HepG2 (cell line): Measurements from ENCODE around the gene AP2A2. TPM values are rescaled to one million over a fixed set of nuclear protein-coding genes. Genes with fewer than 3 reads are reported as not detected.

Experiments
- ATAC-seq: fragments of 200-7000 bp; cut with Tn5 transposase; 3 replicates; pipeline ENCODE4 v1.9.1; 2020; ENCODE audit warnings: mild to moderate bottlenecking, moderate library complexity
- BruUV-seq: library from RNA; stranded (reverse); fragments of 400-500 nt; replicated peaks from 2 replicates; lab custom pipeline; 2021; lab: Mats Ljungman, UMichigan
- CTCF ChIA-PET: fragments of 300-600 bp; formaldehyde crosslinking; extraction: SDS; loops from one replicate; lab custom pipeline; 2021; ENCODE audit warnings: low total read pairs, inconsistent platforms, low intra/inter-chr PET ratio; lab: Yijun Ruan, JAX
- POLR2A ChIA-PET: fragments of 350-600 bp; sonication (Branson Sonifier 250); formaldehyde crosslinking; loops from one replicate; lab custom pipeline; 2020; ENCODE audit warnings: antibody characterized with exemption, inconsistent platforms; lab: Yijun Ruan, JAX
- DNase-seq: peaks from one replicate; pipeline ENCODE4 v3.0.0-alpha.2; 2015; ENCODE audit warnings: low spot score
- FAIRE-seq: peaks from 3 replicates; lab custom pipeline; 2011; peaks lifted over from hg19 to GRCh38; lab: Jason Lieb, UNC
- H2AFZ ChIP-seq: one replicate; pipeline ENCODE4 v1.6.1; 2011; ENCODE audit warnings: low read length, inconsistent platforms
- H3K27ac ChIP-seq: fragments of 300-600 bp; 3 replicates; pipeline ENCODE4 v1.8.0; 2011; ENCODE audit warnings: mixed run types, mild to moderate bottlenecking, mixed read lengths, low read length, inconsistent platforms; ENCODE audit not compliant: insufficient read depth; ENCODE audit errors: extremely low read length
- H3K27me3 ChIP-seq, 2 experiments: fragments of 200-600 bp in 1 of 2; 2 replicates in 1 of 2; 3 replicates in 1 of 2; pipeline versions ENCODE4 v1.6.0 to v1.8.0; 2011; ENCODE audit warnings: low read length in 2 of 2, mild to moderate bottlenecking in 2 of 2, moderate library complexity in 2 of 2, inconsistent platforms in 1 of 2; ENCODE audit not compliant: insufficient read depth in 2 of 2, control insufficient read depth in 1 of 2
- H3K36me3 ChIP-seq, 2 experiments: fragments of 200-600 bp in 1 of 2; replicated peaks in 1 of 2; 2 replicates in 1 of 2; 3 replicates in 1 of 2; pipeline versions ENCODE4 v1.5.1 to v1.8.0; 2011; ENCODE audit warnings: low read length in 2 of 2, inconsistent platforms in 1 of 2; ENCODE audit not compliant: insufficient read depth in 2 of 2, control insufficient read depth in 1 of 2
- H3K4me1 ChIP-seq: 2 replicates; pipeline ENCODE4 v1.5.1; 2012; ENCODE audit warnings: low read length, inconsistent platforms; ENCODE audit not compliant: insufficient read depth
- H3K4me2 ChIP-seq: 2 replicates; pipeline ENCODE4 v1.6.0; 2011; ENCODE audit warnings: low read depth, low read length, inconsistent platforms
- H3K4me3 ChIP-seq, 3 experiments: fragments of 200-600 bp in 1 of 3; sonication (generic), shearing (Covaris generic) in 1 of 3; replicated peaks in 1 of 3; 2 replicates each; pipeline ENCODE4 v1.5.1; 2011 to 2016; ENCODE audit warnings: low read length in 3 of 3, inconsistent platforms in 2 of 3, low read depth in 2 of 3, mild to moderate bottlenecking in 2 of 3, control low read depth in 1 of 3, mixed read lengths in 1 of 3; ENCODE audit not compliant: insufficient read depth in 1 of 3
- H3K79me2 ChIP-seq: one replicate; pipeline ENCODE4 v1.6.1; 2011; ENCODE audit warnings: low read length, inconsistent platforms; ENCODE audit not compliant: insufficient read depth
- H3K9ac ChIP-seq: 2 replicates; pipeline ENCODE4 v1.6.0; 2011; ENCODE audit warnings: mild to moderate bottlenecking, low read depth, low read length, inconsistent platforms; ENCODE audit not compliant: insufficient read depth
- H3K9me3 ChIP-seq: 2 replicates; pipeline ENCODE4 v1.5.1; 2012; ENCODE audit warnings: mild to moderate bottlenecking, low read length
- H4K20me1 ChIP-seq: 2 replicates; pipeline ENCODE4 v1.6.0; 2011; ENCODE audit warnings: inconsistent platforms, mild to moderate bottlenecking, low read length, moderate library complexity; ENCODE audit not compliant: insufficient read depth
- CBFB ChIP-seq: sonication (generic); formaldehyde crosslinking; IDR thresholded peaks from 2 replicates; pipeline ENCODE4 v1.4.0; 2020; ENCODE audit warnings: missing genetic modification reagents
- GABPB1 ChIP-seq: IDR thresholded peaks from 2 replicates; pipeline ENCODE4 v1.6.1; 2016; ENCODE audit warnings: mild to moderate bottlenecking, missing genetic modification reagents, moderate library complexity, missing compliant biosample characterization
- NFE2L1 ChIP-seq: sonication (generic); formaldehyde crosslinking; IDR thresholded peaks from 2 replicates; pipeline ENCODE4 v1.4.0; 2020; ENCODE audit warnings: missing genetic modification reagents, mild to moderate bottlenecking, borderline replicate concordance
- ZNF672 ChIP-seq: sonication (generic); formaldehyde crosslinking; IDR thresholded peaks from 2 replicates; pipeline ENCODE4 v1.8.1; 2022; ENCODE audit warnings: missing genetic modification reagents
- ZNF720 ChIP-seq: sonication (generic); formaldehyde crosslinking; IDR thresholded peaks from 2 replicates; pipeline ENCODE4 v1.4.0; 2020; ENCODE audit warnings: missing genetic modification reagents
- ZNF777 ChIP-seq: sonication (generic); formaldehyde crosslinking; IDR thresholded peaks from 2 replicates; pipeline ENCODE4 v1.4.0; 2020; ENCODE audit warnings: missing genetic modification reagents
- WGBS: methylation state at CpG from one replicate; pipeline ENCODE4 v1.1.6; 2017; ENCODE audit warnings: low lambda C conversion rate; 5-methylcytosine and 5-hydroxymethylcytosine counted together
- in situ Hi-C: cut with HindIII; loops from 2 replicates; pipeline ENCODE4 v1.10.0; 2017; ENCODE audit warnings: low pct_unique_long_range_greater_than_20kb; ENCODE audit not compliant: extremely low pct_ligation_motif_present
- intact Hi-C: fragments of 100-400 bp; cut with micrococcal nuclease; formaldehyde crosslinking; loops from one replicate; pipeline ENCODE4 v1.10.0; 2022; ENCODE audit not compliant: unreplicated experiment
- polyA plus RNA-seq, 8 experiments: library from polyadenylated mRNA; depleted of rRNA in 3 of 8; stranded (reverse) in 7 of 8; unstranded in 1 of 8; fragments of >200 nt; fragmentation: Illumina TruSeq in 4 of 8; extraction: Trizol in 4 of 8; gene quantifications; 2 replicates each; pipeline versions ENCODE4 v1.2.1 to v1.2.3, GENCODE V29; 2011 to 2016; ENCODE audit warnings: low read depth in 4 of 8, missing spikeins in 1 of 8, mixed read lengths in 1 of 8; ENCODE audit not compliant: insufficient read depth in 1 of 8
- total RNA-seq, 5 experiments: library from RNA; depleted of rRNA; stranded (reverse); fragments of >200 nt; fragmentation: Illumina TruSeq; extraction: Trizol; gene quantifications; 2 replicates each; pipeline ENCODE4 v1.2.3, GENCODE V29; 2016; ENCODE audit warnings: low read depth in 1 of 5
- TF ChIP-seq, protein P1 (sequence below): sonication (generic); formaldehyde crosslinking; IDR thresholded peaks from 2 replicates; pipeline ENCODE4 v1.4.0; 2020; ENCODE audit warnings: low read depth, mild to moderate bottlenecking, missing genetic modification reagents
- TF ChIP-seq, protein P2 (sequence below), 2 experiments: sonication (generic) in 1 of 2; formaldehyde crosslinking in 1 of 2; IDR thresholded peaks; 2 replicates each; pipeline versions ENCODE4 v1.4.0 to v1.6.1; 2018 to 2020; ENCODE audit warnings: missing genetic modification reagents in 2 of 2, borderline replicate concordance in 1 of 2, low read depth in 1 of 2, mild to moderate bottlenecking in 1 of 2, missing biosample characterization in 1 of 2
- TF ChIP-seq, protein P3 (sequence below): sonication (generic); formaldehyde crosslinking; IDR thresholded peaks from 2 replicates; pipeline ENCODE4 v1.4.0; 2020; ENCODE audit warnings: mild to moderate bottlenecking, missing genetic modification reagents
- TF ChIP-seq, protein P4 (sequence below): sonication (generic); formaldehyde crosslinking; IDR thresholded peaks from 2 replicates; pipeline ENCODE4 v1.5.1; 2020; ENCODE audit warnings: mild to moderate bottlenecking, missing genetic modification reagents, borderline replicate concordance
- TF ChIP-seq, protein P5 (sequence below): sonication (generic); formaldehyde crosslinking; IDR thresholded peaks from 2 replicates; pipeline ENCODE4 v1.5.0; 2020; ENCODE audit warnings: mild to moderate bottlenecking, low read depth, missing genetic modification reagents, borderline replicate concordance

AP2A2 gene
- total and polyA plus RNA-seq, 2 of the 13 experiments (the other 11 are each of a cell fraction or from before 2014, with no cell fraction given) = 25.7 to 75.7 TPM

DNA sequence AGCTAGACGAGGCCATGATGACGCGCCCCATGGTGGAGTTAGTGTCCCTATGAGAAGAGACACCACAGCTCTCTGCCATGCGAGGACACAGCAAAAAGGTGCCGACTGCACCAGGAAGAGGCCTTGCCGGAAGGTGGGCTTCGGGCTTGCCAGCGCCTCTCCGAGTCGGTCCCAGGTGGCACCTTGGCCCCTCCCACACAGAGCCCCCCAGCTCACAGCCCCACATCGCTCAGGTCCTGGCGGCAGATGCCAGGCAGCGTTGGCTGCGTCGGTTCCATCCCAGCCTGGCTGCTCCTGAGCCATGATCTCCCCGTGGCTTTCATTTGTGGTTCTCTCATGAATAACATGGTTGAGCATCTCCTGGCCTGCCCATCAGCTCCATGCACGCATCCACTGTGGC is 39.1 kb upstream of the AP2A2 start (continued):
- TF ChIP-seq, protein P1, sequence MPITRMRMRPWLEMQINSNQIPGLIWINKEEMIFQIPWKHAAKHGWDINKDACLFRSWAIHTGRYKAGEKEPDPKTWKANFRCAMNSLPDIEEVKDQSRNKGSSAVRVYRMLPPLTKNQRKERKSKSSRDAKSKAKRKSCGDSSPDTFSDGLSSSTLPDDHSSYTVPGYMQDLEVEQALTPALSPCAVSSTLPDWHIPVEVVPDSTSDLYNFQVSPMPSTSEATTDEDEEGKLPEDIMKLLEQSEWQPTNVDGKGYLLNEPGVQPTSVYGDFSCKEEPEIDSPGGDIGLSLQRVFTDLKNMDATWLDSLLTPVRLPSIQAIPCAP (CRISPR knock-in tag) = no peak
- TF ChIP-seq, all 625 proteins: peak for 0

DNA sequence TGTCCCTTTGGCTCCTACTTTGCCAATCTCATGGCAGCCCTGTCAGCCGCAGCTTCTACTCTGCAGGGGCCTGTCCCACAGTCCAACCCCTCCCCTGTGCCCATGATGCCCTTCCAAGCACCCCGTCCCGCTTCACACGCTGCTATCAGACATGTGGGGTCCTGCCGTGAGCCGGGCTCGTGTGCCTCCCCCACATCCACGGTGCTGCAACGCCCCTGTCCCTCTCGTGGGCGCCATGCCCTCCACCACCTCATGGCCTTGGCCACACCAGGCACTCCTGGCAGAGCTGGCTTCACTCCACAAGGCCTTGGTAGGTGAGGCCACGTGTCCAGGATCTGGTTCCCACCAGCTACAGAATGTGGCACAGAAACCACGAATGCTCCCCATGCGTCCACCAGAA is 38.1 kb upstream of the AP2A2 start:
- no peak overlapping the region for H2AFZ ChIP-seq
- ATAC-seq (no peak), DNase-seq (no peak), FAIRE-seq (no peak)
- H3K4me1 ChIP-seq = no peaks in the 10 kb centered on the region
- H3K4me2 ChIP-seq = no peak overlapping the region
- in situ Hi-C loops (loop anchor here (10.0 kb wide), 1 partner anchor 167 kb away; no protein-coding TSS in a partner anchor), intact Hi-C loops (no loop called here)
- no peaks in the 10 kb centered on the region for H3K27me3 ChIP-seq
- no peak overlapping the region for H3K4me3 ChIP-seq
- ChIA-PET POLR2A (no interaction called here), CTCF (no interaction called here)
- H3K36me3 ChIP-seq = peaks cover 6 to 19% of the 10 kb centered on the region in 2 experiments; a peak in 4 of 5 replicates
- H3K79me2 ChIP-seq = no peaks in the 10 kb centered on the region
- no peak overlapping the region for H3K27ac ChIP-seq
- no peak overlapping the region for H3K9ac ChIP-seq
- H3K9me3 ChIP-seq = no peaks in the 10 kb centered on the region
- no peaks in the 10 kb centered on the region for H4K20me1 ChIP-seq
- TF ChIP-seq, protein P2, sequence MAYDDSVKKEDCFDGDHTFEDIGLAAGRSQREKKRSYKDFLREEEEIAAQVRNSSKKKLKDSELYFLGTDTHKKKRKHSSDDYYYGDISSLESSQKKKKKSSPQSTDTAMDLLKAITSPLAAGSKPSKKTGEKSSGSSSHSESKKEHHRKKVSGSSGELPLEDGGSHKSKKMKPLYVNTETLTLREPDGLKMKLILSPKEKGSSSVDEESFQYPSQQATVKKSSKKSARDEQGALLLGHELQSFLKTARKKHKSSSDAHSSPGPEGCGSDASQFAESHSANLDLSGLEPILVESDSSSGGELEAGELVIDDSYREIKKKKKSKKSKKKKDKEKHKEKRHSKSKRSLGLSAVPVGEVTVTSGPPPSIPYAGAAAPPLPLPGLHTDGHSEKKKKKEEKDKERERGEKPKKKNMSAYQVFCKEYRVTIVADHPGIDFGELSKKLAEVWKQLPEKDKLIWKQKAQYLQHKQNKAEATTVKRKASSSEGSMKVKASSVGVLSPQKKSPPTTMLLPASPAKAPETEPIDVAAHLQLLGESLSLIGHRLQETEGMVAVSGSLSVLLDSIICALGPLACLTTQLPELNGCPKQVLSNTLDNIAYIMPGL (CRISPR knock-in tag; IDR thresholded peaks at IDR 0.05; ENCODE audit: borderline replicate concordance in 1 of 2, low read depth in 1 of 2) = no peak
- TF ChIP-seq ZNF777 (CRISPR knock-in tag) (no peak), ZNF672 (CRISPR knock-in tag) (no peak), CBFB (CRISPR knock-in tag) (no peak), NFE2L1 (no peak), GABPB1 (no peak), ZNF720 (CRISPR knock-in tag) (no peak)
- TF ChIP-seq, protein P3, sequence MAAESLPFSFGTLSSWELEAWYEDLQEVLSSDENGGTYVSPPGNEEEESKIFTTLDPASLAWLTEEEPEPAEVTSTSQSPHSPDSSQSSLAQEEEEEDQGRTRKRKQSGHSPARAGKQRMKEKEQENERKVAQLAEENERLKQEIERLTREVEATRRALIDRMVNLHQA (CRISPR knock-in tag) = no peak
- TF ChIP-seq, protein P4, sequence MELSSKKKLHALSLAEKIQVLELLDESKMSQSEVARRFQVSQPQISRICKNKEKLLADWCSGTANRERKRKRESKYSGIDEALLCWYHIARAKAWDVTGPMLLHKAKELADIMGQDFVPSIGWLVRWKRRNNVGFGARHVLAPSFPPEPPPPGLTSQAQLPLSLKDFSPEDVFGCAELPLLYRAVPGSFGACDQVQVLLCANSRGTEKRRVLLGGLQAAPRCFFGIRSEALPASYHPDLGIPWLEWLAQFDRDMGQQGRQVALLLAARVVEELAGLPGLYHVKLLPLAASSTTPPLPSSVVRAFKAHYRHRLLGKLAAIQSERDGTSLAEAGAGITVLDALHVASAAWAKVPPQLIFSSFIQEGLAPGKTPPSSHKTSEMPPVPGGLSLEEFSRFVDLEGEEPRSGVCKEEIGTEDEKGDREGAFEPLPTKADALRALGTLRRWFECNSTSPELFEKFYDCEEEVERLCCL = no peak
- TF ChIP-seq, protein P5, sequence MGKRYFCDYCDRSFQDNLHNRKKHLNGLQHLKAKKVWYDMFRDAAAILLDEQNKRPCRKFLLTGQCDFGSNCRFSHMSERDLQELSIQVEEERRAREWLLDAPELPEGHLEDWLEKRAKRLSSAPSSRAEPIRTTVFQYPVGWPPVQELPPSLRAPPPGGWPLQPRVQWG = no peak
- no TSS peak for BruUV-seq
- WGBS = 97% methylated on average over 14 of the region's 14 CpGs
